Astrocyte (in vitro differentiated cells and primary cell): ENCODE data around the gene DCLK2. TPM values are rescaled to one million over a fixed set of nuclear protein-coding genes. Genes with fewer than 3 reads are reported as not detected.

ENCODE experiments used
- DNase-seq: peaks from one replicate; pipeline ENCODE4 v3.0.0-alpha.2; 2010; ENCODE audit warnings: low read depth
- FAIRE-seq: peaks from 2 replicates; lab custom pipeline; 2011; peaks lifted over from hg19 to GRCh38; lab: Jason Lieb, UNC
- H2AFZ ChIP-seq: 2 replicates; pipeline ENCODE4 v1.6.0; 2012; ENCODE audit warnings: low read depth, low read length, inconsistent platforms
- H3K27ac ChIP-seq: 2 replicates; pipeline ENCODE4 v1.5.1; 2011; ENCODE audit warnings: low read depth, low read length, inconsistent platforms
- H3K27me3 ChIP-seq: 2 replicates; pipeline ENCODE4 v1.6.0; 2011; ENCODE audit warnings: low read length, inconsistent platforms; ENCODE audit not compliant: insufficient read depth
- H3K36me3 ChIP-seq: 2 replicates; pipeline ENCODE4 v1.5.1; 2011; ENCODE audit warnings: low read length, inconsistent platforms; ENCODE audit not compliant: insufficient read depth
- H3K4me1 ChIP-seq: 2 replicates; pipeline ENCODE4 v1.5.1; 2011; ENCODE audit warnings: low read length, inconsistent platforms; ENCODE audit not compliant: insufficient read depth
- H3K4me2 ChIP-seq: 2 replicates; pipeline ENCODE4 v1.6.0; 2012; ENCODE audit warnings: low read length, inconsistent platforms
- H3K4me3 ChIP-seq: 2 replicates; pipeline ENCODE4 v1.5.1; 2011; ENCODE audit warnings: low read depth, mild to moderate bottlenecking, low read length, inconsistent platforms; ENCODE audit not compliant: insufficient read depth
- H3K79me2 ChIP-seq: 2 replicates; pipeline ENCODE4 v1.6.0; 2012; ENCODE audit warnings: mild to moderate bottlenecking, low read length, inconsistent platforms; ENCODE audit not compliant: insufficient read depth
- H3K9ac ChIP-seq: 2 replicates; pipeline ENCODE4 v1.6.0; 2012; ENCODE audit warnings: mild to moderate bottlenecking, low read length, inconsistent platforms
- H3K9me3 ChIP-seq: 2 replicates; pipeline ENCODE4 v1.5.1; 2012; ENCODE audit warnings: low read depth, mild to moderate bottlenecking, low read length, inconsistent platforms; ENCODE audit not compliant: insufficient read depth
- H4K20me1 ChIP-seq: 2 replicates; pipeline ENCODE4 v1.6.0; 2012; ENCODE audit warnings: low read length, inconsistent platforms; ENCODE audit not compliant: insufficient read depth
- H3K27ac Mint-ChIP-seq: one replicate; pipeline ENCODE4 v1.8.0; 2021; ENCODE audit warnings: mild to moderate bottlenecking, mixed read lengths; ENCODE audit not compliant: unreplicated experiment
- H3K27me3 Mint-ChIP-seq: one replicate; pipeline ENCODE4 v1.8.0; 2021; ENCODE audit warnings: low read depth, mixed read lengths; ENCODE audit not compliant: unreplicated experiment
- H3K36me3 Mint-ChIP-seq: one replicate; pipeline ENCODE4 v1.8.0; 2021; ENCODE audit warnings: low read depth, mixed read lengths; ENCODE audit not compliant: unreplicated experiment
- H3K4me1 Mint-ChIP-seq: one replicate; pipeline ENCODE4 v1.8.0; 2021; ENCODE audit warnings: low read depth, mixed read lengths; ENCODE audit not compliant: unreplicated experiment
- H3K4me3 Mint-ChIP-seq: one replicate; pipeline ENCODE4 v1.8.0; 2021; ENCODE audit warnings: mild to moderate bottlenecking, moderate library complexity, mixed read lengths; ENCODE audit not compliant: unreplicated experiment
- H3K9me3 Mint-ChIP-seq: one replicate; pipeline ENCODE4 v1.8.0; 2021; ENCODE audit warnings: mild to moderate bottlenecking, mixed read lengths; ENCODE audit not compliant: unreplicated experiment
- EZH2 ChIP-seq: IDR thresholded peaks from 2 replicates; pipeline ENCODE4 v1.6.1; 2012; ENCODE audit warnings: mild to moderate bottlenecking, low read length, inconsistent platforms; ENCODE audit not compliant: insufficient read depth
- total RNA-seq: library from RNA; stranded (reverse); gene quantifications from 2 replicates; pipeline ENCODE4 v1.2.1, GENCODE V29; 2021
- TF ChIP-seq, protein P1 (sequence below): IDR thresholded peaks from 2 replicates; pipeline ENCODE4 v1.5.1; 2011; ENCODE audit warnings: low read depth, mild to moderate bottlenecking, inconsistent platforms, low read length, moderate library complexity; ENCODE audit not compliant: insufficient read depth

DCLK2 gene
- total RNA-seq, 1 donor from 2014 or later = 6.2 TPM

GRCh38 chr4:150072906-150073714, 5.1 kb upstream of the DCLK2 start:
- Mint-ChIP-seq H3K36me3 (no peaks in the 10 kb centered on the region), H3K27ac (no peak overlapping the region), H3K9me3 (no peaks in the 10 kb centered on the region), H3K4me3 (no peak overlapping the region), H3K27me3 (peaks cover 6% of the 10 kb centered on the region), H3K4me1 (peaks cover 5% of the 10 kb centered on the region)
- Histone ChIP-seq H4K20me1 (no peaks in the 10 kb centered on the region), H3K4me2 (peak overlapping the region; percentile 43), H3K79me2 (no peaks in the 10 kb centered on the region), H3K27me3 (no peaks in the 10 kb centered on the region), H2AFZ (no peak overlapping the region), H3K4me1 (peaks cover 6% of the 10 kb centered on the region), H3K27ac (peak overlapping the region; percentile 43), H3K9ac (no peak overlapping the region), H3K4me3 (no peak overlapping the region), H3K36me3 (no peaks in the 10 kb centered on the region), H3K9me3 (no peaks in the 10 kb centered on the region)
- DNase-seq (peak; percentile 94), FAIRE-seq (peak; percentile 60)
- TF ChIP-seq, protein P1, sequence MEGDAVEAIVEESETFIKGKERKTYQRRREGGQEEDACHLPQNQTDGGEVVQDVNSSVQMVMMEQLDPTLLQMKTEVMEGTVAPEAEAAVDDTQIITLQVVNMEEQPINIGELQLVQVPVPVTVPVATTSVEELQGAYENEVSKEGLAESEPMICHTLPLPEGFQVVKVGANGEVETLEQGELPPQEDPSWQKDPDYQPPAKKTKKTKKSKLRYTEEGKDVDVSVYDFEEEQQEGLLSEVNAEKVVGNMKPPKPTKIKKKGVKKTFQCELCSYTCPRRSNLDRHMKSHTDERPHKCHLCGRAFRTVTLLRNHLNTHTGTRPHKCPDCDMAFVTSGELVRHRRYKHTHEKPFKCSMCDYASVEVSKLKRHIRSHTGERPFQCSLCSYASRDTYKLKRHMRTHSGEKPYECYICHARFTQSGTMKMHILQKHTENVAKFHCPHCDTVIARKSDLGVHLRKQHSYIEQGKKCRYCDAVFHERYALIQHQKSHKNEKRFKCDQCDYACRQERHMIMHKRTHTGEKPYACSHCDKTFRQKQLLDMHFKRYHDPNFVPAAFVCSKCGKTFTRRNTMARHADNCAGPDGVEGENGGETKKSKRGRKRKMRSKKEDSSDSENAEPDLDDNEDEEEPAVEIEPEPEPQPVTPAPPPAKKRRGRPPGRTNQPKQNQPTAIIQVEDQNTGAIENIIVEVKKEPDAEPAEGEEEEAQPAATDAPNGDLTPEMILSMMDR = no peak
- no peak for TF ChIP-seq EZH2

GRCh38 chr4:150074064-150074463, 4.2 kb upstream of the DCLK2 start:
- H3K4me1 ChIP-seq = peaks cover 6% of the 10 kb centered on the region
- H3K36me3 Mint-ChIP-seq = no peaks in the 10 kb centered on the region
- no peak overlapping the region for H3K4me3 ChIP-seq
- no peak for FAIRE-seq
- peaks cover 2% of the 10 kb centered on the region for H3K79me2 ChIP-seq
- no peaks in the 10 kb centered on the region for H3K36me3 ChIP-seq
- H3K4me2 ChIP-seq = no peak overlapping the region
- peaks cover under 1% of the 10 kb centered on the region for H4K20me1 ChIP-seq
- H3K27me3 Mint-ChIP-seq = peaks cover 6% of the 10 kb centered on the region
- no peaks in the 10 kb centered on the region for H3K9me3 Mint-ChIP-seq
- H3K4me3 Mint-ChIP-seq = no peak overlapping the region
- DNase-seq = no peak
- no peak overlapping the region for H3K27ac ChIP-seq
- peaks cover 5% of the 10 kb centered on the region for H3K4me1 Mint-ChIP-seq
- no peak overlapping the region for H3K27ac Mint-ChIP-seq
- no peaks in the 10 kb centered on the region for H3K9me3 ChIP-seq
- no peak overlapping the region for H3K9ac ChIP-seq
- H2AFZ ChIP-seq = no peak overlapping the region
- TF ChIP-seq EZH2 = no peak
- TF ChIP-seq, protein P1 = no peak
- no peaks in the 10 kb centered on the region for H3K27me3 ChIP-seq

DNA sequence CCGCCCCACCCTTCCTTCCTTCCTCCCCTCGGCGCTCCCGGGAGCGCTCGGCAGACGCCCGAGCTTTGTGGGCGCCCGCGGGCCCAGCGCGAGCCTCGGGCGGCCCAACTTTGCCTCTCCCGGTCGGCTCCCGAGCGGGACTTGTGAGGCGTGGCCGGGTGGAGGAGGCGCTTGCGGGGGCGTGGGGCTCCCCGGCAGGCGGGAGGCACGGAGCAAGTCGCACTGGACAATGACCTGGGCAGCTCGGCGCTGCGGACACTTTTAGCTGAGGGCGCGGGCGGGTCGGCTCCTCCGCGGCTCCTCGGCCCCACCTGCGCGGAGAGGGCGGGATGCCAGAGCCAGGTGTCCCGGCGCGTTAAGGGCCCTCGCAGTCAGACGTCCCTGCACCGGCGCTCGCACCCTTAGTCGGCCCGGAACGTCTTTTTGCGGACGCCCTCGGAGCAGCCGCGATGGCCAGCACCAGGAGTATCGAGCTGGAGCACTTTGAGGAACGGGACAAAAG, 385 bp downstream of the DCLK2 start:
- TF ChIP-seq, protein P1 = no peak
- TF ChIP-seq EZH2 = no peak
- H3K36me3 Mint-ChIP-seq = no peaks in the 10 kb centered on the region
- Histone ChIP-seq H3K9ac (peak overlapping the region; percentile 79), H3K4me3 (peak overlapping the region; percentile 70), H3K27ac (peak overlapping the region; percentile 29), H2AFZ (peak overlapping the region; percentile 91), H3K79me2 (peaks cover 39% of the 10 kb centered on the region), H3K27me3 (no peaks in the 10 kb centered on the region), H3K9me3 (no peaks in the 10 kb centered on the region), H3K4me2 (peak overlapping the region; percentile 96), H4K20me1 (peaks cover 28% of the 10 kb centered on the region), H3K36me3 (no peaks in the 10 kb centered on the region), H3K4me1 (peaks cover 11% of the 10 kb centered on the region)
- H3K9me3 Mint-ChIP-seq = no peaks in the 10 kb centered on the region
- FAIRE-seq = no peak
- peaks cover 17% of the 10 kb centered on the region for H3K27me3 Mint-ChIP-seq
- H3K27ac Mint-ChIP-seq = no peak overlapping the region
- H3K4me3 Mint-ChIP-seq = peak overlapping the region; percentile 91
- H3K4me1 Mint-ChIP-seq = peaks cover 6% of the 10 kb centered on the region
- no peak for DNase-seq
